Measurements from ENCODE around the gene ABHD14A. TPM values are rescaled to one million over a fixed set of nuclear protein-coding genes. Genes with fewer than 3 reads are reported as not detected.

The ABHD14A gene
- polyA plus RNA-seq, 1 donor (not counting 4 experiments of a cell fraction or from before 2014, with no cell fraction given) = 6.9 TPM

DNA sequence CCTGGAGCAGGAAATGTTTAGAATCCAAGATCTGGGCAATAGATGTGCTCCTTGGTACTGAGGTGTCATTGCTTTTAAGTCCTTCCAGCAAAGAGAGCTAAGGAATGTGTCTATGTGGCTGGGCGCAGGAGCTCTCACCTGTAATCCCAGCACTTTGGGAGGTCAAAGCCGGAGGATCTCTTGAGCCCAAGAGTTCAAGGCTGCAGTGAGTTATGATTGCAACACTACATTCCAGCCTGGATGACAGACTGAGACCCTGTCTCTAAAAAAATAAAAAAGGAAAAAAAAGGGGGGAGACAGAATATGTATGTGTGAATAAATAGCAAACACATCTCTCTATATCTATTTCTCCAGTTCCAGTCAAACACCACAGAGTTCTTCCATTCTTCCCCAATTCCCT, 24.0 kb upstream of the ABHD14A start:
- Histone ChIP-seq H3K4me3 (ENCODE audit: control insufficient read depth in 2 of 3, extremely low read depth in 1 of 3, insufficient read depth in 2 of 3, low read depth in 1 of 3, low read length in 3 of 3) (no peak overlapping the region), H3K4me1 (ENCODE audit: control insufficient read depth, extremely low read depth, insufficient read depth, low read length) (peaks cover 4% of the 10 kb centered on the region), H3K27ac (ENCODE audit: control insufficient read depth, insufficient read depth, low read length) (no peak overlapping the region), H3K9ac (ENCODE audit: control insufficient read depth, extremely low read depth, insufficient read depth, low read length) (no peak overlapping the region), H3K9me3 (ENCODE audit: control insufficient read depth, low read depth, low read length) (no peaks in the 10 kb centered on the region), H4K20me1 (ENCODE audit: control insufficient read depth, extremely low read depth, insufficient read depth, low read length) (no peaks in the 10 kb centered on the region), H3K27me3 (ENCODE audit: control insufficient read depth, extremely low read depth, insufficient read depth, low read length) (peaks cover 28% of the 10 kb centered on the region), H3K36me3 (ENCODE audit: control insufficient read depth in 2 of 2, extremely low read depth in 1 of 2, insufficient read depth in 2 of 2, low read length in 2 of 2) (no peaks in the 10 kb centered on the region), H3K79me2 (ENCODE audit: control insufficient read depth, insufficient read depth, low read length) (no peaks in the 10 kb centered on the region), H3K9me1 (ENCODE audit: control insufficient read depth, extremely low read depth, insufficient read depth, low read length) (no peaks in the 10 kb centered on the region), H2AFZ (ENCODE audit: control insufficient read depth, low read length) (no peak overlapping the region), H3K4me2 (ENCODE audit: control insufficient read depth, extremely low read depth, insufficient read depth, low read depth, low read length) (no peak overlapping the region)
- dilution Hi-C loops (cut with MboI; ENCODE audit: extremely low pct_ligation_motif_present, low sequenced_read_pairs) = no loop called here
- TF ChIP-seq EZH2 (IDR thresholded peaks at IDR 0.05; ENCODE audit: low read length) = no peak
- TF ChIP-seq, protein P1, sequence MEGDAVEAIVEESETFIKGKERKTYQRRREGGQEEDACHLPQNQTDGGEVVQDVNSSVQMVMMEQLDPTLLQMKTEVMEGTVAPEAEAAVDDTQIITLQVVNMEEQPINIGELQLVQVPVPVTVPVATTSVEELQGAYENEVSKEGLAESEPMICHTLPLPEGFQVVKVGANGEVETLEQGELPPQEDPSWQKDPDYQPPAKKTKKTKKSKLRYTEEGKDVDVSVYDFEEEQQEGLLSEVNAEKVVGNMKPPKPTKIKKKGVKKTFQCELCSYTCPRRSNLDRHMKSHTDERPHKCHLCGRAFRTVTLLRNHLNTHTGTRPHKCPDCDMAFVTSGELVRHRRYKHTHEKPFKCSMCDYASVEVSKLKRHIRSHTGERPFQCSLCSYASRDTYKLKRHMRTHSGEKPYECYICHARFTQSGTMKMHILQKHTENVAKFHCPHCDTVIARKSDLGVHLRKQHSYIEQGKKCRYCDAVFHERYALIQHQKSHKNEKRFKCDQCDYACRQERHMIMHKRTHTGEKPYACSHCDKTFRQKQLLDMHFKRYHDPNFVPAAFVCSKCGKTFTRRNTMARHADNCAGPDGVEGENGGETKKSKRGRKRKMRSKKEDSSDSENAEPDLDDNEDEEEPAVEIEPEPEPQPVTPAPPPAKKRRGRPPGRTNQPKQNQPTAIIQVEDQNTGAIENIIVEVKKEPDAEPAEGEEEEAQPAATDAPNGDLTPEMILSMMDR (optimal IDR thresholded peaks at IDR 0.05 in 1 of 3, IDR thresholded peaks at IDR 0.05 in 1 of 3, conservative IDR thresholded peaks at IDR 0.05 in 1 of 3; ENCODE audit: extremely low read depth in 1 of 3, insufficient read depth in 2 of 3, low read length in 3 of 3) = no peak
- DNase-seq (ENCODE audit: low read depth, low spot score) (no peak), FAIRE-seq (no peak)

DNA sequence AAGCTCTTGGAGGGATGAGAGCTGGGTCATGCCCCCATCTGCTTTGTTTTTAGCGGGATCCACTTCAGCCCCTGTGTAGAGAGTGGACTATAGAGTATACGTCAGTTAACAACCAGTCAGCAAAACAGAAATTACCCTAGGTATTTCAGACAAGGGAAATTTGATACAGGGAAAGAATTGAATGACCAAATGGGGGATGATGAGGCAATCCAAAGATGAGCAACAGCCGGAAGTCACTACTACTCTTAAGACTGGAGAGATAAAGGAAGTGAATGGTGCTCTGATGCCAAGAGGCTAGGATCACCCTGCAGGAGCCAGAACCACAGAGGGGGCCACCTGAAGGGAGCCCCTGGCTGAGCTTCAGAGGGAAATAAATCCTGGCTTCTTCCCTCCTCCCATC, 21.4 kb upstream of the ABHD14A start:
- H3K9me1 ChIP-seq (ENCODE audit: control insufficient read depth, extremely low read depth, insufficient read depth, low read length) = no peaks in the 10 kb centered on the region
- peaks cover 0 to under 1% of the 10 kb centered on the region in 2 experiments for H3K36me3 ChIP-seq (ENCODE audit: control insufficient read depth in 2 of 2, extremely low read depth in 1 of 2, insufficient read depth in 2 of 2, low read length in 2 of 2)
- TF ChIP-seq EZH2 (IDR thresholded peaks at IDR 0.05; ENCODE audit: low read length) = no peak
- TF ChIP-seq, protein P1 (optimal IDR thresholded peaks at IDR 0.05 in 1 of 3, IDR thresholded peaks at IDR 0.05 in 1 of 3, conservative IDR thresholded peaks at IDR 0.05 in 1 of 3; ENCODE audit: extremely low read depth in 1 of 3, insufficient read depth in 2 of 3, low read length in 3 of 3) = no peak
- no peak overlapping the region for H3K27ac ChIP-seq (ENCODE audit: control insufficient read depth, insufficient read depth, low read length)
- DNase-seq (ENCODE audit: low read depth, low spot score) (no peak), FAIRE-seq (peak; percentile 69)
- peaks cover 11% of the 10 kb centered on the region for H3K4me1 ChIP-seq (ENCODE audit: control insufficient read depth, extremely low read depth, insufficient read depth, low read length)
- no peak overlapping the region for H3K4me3 ChIP-seq (ENCODE audit: control insufficient read depth in 2 of 3, extremely low read depth in 1 of 3, insufficient read depth in 2 of 3, low read depth in 1 of 3, low read length in 3 of 3)
- peaks cover 28% of the 10 kb centered on the region for H3K27me3 ChIP-seq (ENCODE audit: control insufficient read depth, extremely low read depth, insufficient read depth, low read length)
- H3K9me3 ChIP-seq (ENCODE audit: control insufficient read depth, low read depth, low read length) = no peaks in the 10 kb centered on the region
- no peaks in the 10 kb centered on the region for H4K20me1 ChIP-seq (ENCODE audit: control insufficient read depth, extremely low read depth, insufficient read depth, low read length)
- no peaks in the 10 kb centered on the region for H3K79me2 ChIP-seq (ENCODE audit: control insufficient read depth, insufficient read depth, low read length)
- H3K9ac ChIP-seq (ENCODE audit: control insufficient read depth, extremely low read depth, insufficient read depth, low read length) = no peak overlapping the region
- no peak overlapping the region for H3K4me2 ChIP-seq (ENCODE audit: control insufficient read depth, extremely low read depth, insufficient read depth, low read depth, low read length)
- dilution Hi-C loops (cut with MboI; ENCODE audit: extremely low pct_ligation_motif_present, low sequenced_read_pairs) = no loop called here
- H2AFZ ChIP-seq (ENCODE audit: control insufficient read depth, low read length) = no peak overlapping the region

Data from keratinocyte (primary cell).